ENCODE data around the gene TTLL11.

TTLL11 gene

GRCh38 chr9:121888438-121888775 lies 204.7 kb downstream of the TTLL11 start:
- Histone ChIP-seq H3K36me3 (ENCODE audit: control insufficient read depth, low read length) (no peaks in the 10 kb centered on the region), H3K4me1 (ENCODE audit: control insufficient read depth, low read length) (peaks cover 49% of the 10 kb centered on the region), H3K9me3 (ENCODE audit: control insufficient read depth, insufficient read depth, low read length) (no peaks in the 10 kb centered on the region), H3K4me2 (ENCODE audit: low read length) (no peak overlapping the region), H3K27me3 (ENCODE audit: control insufficient read depth, low read length) (no peaks in the 10 kb centered on the region), H4K20me1 (ENCODE audit: control insufficient read depth, insufficient read depth, low read depth, low read length) (no peaks in the 10 kb centered on the region), H3F3A (ENCODE audit: control insufficient read depth, insufficient read depth) (no peaks in the 10 kb centered on the region), H3K27ac (ENCODE audit: low read depth, low read length) (no peak overlapping the region), H3K9me2 (replicated peaks; ENCODE audit: control insufficient read depth, low read length) (no peaks in the 10 kb centered on the region), H3K4me3 (ENCODE audit: low read length) (no peak overlapping the region), H3K79me2 (ENCODE audit: control insufficient read depth, low read length) (no peaks in the 10 kb centered on the region)
- TF ChIP-seq EZH2phosphoT487 (IDR thresholded peaks at IDR 0.05; ENCODE audit: borderline replicate concordance, low read length) = no peak
- no peak for TF ChIP-seq CTCF (IDR thresholded peaks at IDR 0.05; ENCODE audit: low read depth, low read length, poor library complexity, severe bottlenecking)

- Histone ChIP-seq H3F3A (ENCODE audit: control insufficient read depth, insufficient read depth) (no peaks in the 10 kb centered on the region), H3K9me2 (replicated peaks; ENCODE audit: control insufficient read depth, low read length) (no peaks in the 10 kb centered on the region), H3K27ac (ENCODE audit: low read depth, low read length) (no peak overlapping the region), H3K79me2 (ENCODE audit: control insufficient read depth, low read length) (no peaks in the 10 kb centered on the region), H3K27me3 (ENCODE audit: control insufficient read depth, low read length) (no peaks in the 10 kb centered on the region), H3K4me3 (ENCODE audit: low read length) (no peak overlapping the region), H4K20me1 (ENCODE audit: control insufficient read depth, insufficient read depth, low read depth, low read length) (no peaks in the 10 kb centered on the region), H3K4me2 (ENCODE audit: low read length) (no peak overlapping the region), H3K4me1 (ENCODE audit: control insufficient read depth, low read length) (peaks cover 44% of the 10 kb centered on the region), H3K9me3 (ENCODE audit: control insufficient read depth, insufficient read depth, low read length) (no peaks in the 10 kb centered on the region), H3K36me3 (ENCODE audit: control insufficient read depth, low read length) (no peaks in the 10 kb centered on the region)
- TF ChIP-seq CTCF (IDR thresholded peaks at IDR 0.05; ENCODE audit: low read depth, low read length, poor library complexity, severe bottlenecking) (no peak), EZH2phosphoT487 (IDR thresholded peaks at IDR 0.05; ENCODE audit: borderline replicate concordance, low read length) (no peak)
These were observed 205.3 kb downstream of the TTLL11 start for GRCh38 chr9:121887553-121888437.

- no peaks in the 10 kb centered on the region for H3K9me3 ChIP-seq (ENCODE audit: control insufficient read depth, insufficient read depth, low read length)
- H3F3A ChIP-seq (ENCODE audit: control insufficient read depth, insufficient read depth) = no peaks in the 10 kb centered on the region
- no peaks in the 10 kb centered on the region for H3K36me3 ChIP-seq (ENCODE audit: control insufficient read depth, low read length)
- H3K27me3 ChIP-seq (ENCODE audit: control insufficient read depth, low read length) = no peaks in the 10 kb centered on the region
- peaks cover 44% of the 10 kb centered on the region for H3K4me1 ChIP-seq (ENCODE audit: control insufficient read depth, low read length)
- no peak overlapping the region for H3K4me2 ChIP-seq (ENCODE audit: low read length)
- no peaks in the 10 kb centered on the region for H3K79me2 ChIP-seq (ENCODE audit: control insufficient read depth, low read length)
- TF ChIP-seq EZH2phosphoT487 (IDR thresholded peaks at IDR 0.05; ENCODE audit: borderline replicate concordance, low read length) = no peak
- no peak for TF ChIP-seq CTCF (IDR thresholded peaks at IDR 0.05; ENCODE audit: low read depth, low read length, poor library complexity, severe bottlenecking)
- H3K27ac ChIP-seq (ENCODE audit: low read depth, low read length) = no peak overlapping the region
- no peak overlapping the region for H3K4me3 ChIP-seq (ENCODE audit: low read length)
- no peaks in the 10 kb centered on the region for H4K20me1 ChIP-seq (ENCODE audit: control insufficient read depth, insufficient read depth, low read depth, low read length)
- no peaks in the 10 kb centered on the region for H3K9me2 ChIP-seq (replicated peaks; ENCODE audit: control insufficient read depth, low read length)
These were observed 206.2 kb downstream of the TTLL11 start for GRCh38 chr9:121886759-121887485.

All from DOHH2 (cell line).